ENCODE data around the gene TRIOBP. TPM values are rescaled to one million over a fixed set of nuclear protein-coding genes. Genes with fewer than 3 reads are reported as not detected.
A peak's percentile ranks its signal among the peaks of the same experiment; 100 is the strongest.

The TRIOBP gene
- total and polyA plus RNA-seq, 5 donors, result 82.1 to 105 (median 92.2) TPM

DNA sequence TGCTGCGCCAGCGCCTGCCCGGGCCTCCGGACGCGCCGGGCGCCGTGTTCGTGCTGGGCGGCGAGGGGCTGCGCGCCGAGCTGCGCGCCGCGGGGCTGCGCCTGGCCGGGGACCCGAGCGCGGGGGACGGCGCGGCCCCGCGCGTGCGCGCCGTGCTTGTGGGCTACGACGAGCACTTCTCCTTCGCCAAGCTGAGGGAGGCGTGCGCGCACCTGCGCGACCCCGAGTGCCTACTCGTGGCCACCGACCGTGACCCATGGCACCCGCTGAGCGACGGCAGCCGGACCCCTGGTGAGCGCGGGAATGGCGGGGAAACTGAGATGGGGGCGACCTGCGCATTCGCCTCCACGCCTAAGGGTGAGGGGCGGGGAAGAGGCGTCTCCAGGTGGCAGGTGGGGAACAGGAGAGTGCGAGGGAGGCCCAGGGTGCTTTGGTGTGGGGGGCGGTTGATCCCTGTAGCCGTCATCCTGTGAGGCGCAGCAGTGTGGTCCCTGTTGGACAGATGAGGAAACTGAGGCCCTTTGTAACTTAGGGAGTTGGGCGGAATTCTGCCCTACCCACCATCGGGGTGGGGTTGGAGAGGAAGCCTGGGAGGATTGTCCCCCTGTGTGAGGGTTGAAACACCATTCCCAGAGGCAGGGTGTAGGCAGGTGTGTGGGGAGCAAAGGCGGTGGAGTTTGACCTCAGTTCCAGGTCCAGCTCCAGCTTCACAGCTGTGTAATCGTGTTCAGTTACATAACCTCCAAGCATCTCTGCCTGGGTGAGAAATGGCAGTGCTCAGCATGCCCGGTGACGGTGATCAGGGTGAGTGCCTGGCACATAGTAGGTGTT, 37.6 kb upstream of the TRIOBP start:
- Histone ChIP-seq H3K27ac (ENCODE audit: low read length) (no peak overlapping the region), H3K4me3 (ENCODE audit: low read length) (peak overlapping the region; percentile 66), H3K9me3 (ENCODE audit: control insufficient read depth, low read length) (no peaks in the 10 kb centered on the region), H3K27me3 (ENCODE audit: control insufficient read depth, insufficient read depth) (no peaks in the 10 kb centered on the region), H3K4me1 (ENCODE audit: control insufficient read depth, insufficient read depth, low read length) (peaks cover 14% of the 10 kb centered on the region)
- 2% methylated on average over 68 of the region's 68 CpGs for whole genome bisulfite sequencing
- no peak for ATAC-seq
- intact Hi-C loops (cut with DNase I), result no loop called here
- no peak for DNase-seq

- no peak overlapping the region for H3K4me3 ChIP-seq (ENCODE audit: low read length)
- no peak overlapping the region for H3K27ac ChIP-seq (ENCODE audit: low read length)
- DNase-seq (no peak), ATAC-seq (no peak)
- 78% methylated on average over 14 of the region's 14 CpGs for WGBS
- H3K9me3 ChIP-seq (ENCODE audit: control insufficient read depth, low read length), result no peaks in the 10 kb centered on the region
- intact Hi-C loops (cut with DNase I), result no loop called here
- H3K27me3 ChIP-seq (ENCODE audit: control insufficient read depth, insufficient read depth), result no peaks in the 10 kb centered on the region
- H3K4me1 ChIP-seq (ENCODE audit: control insufficient read depth, insufficient read depth, low read length), result peaks cover 14% of the 10 kb centered on the region
These were observed 36.7 kb upstream of the TRIOBP start for GRCh38 chr22:37659897-37660708.

- no peak for DNase-seq
- H3K9me3 ChIP-seq (ENCODE audit: control insufficient read depth, low read length), result no peaks in the 10 kb centered on the region
- H3K27ac ChIP-seq (ENCODE audit: low read length), result peak overlapping the region; percentile 94
- H3K4me3 ChIP-seq (ENCODE audit: low read length), result no peak overlapping the region
- WGBS, result 64% methylated on average over 2 of the region's 2 CpGs
- no peak for ATAC-seq
- intact Hi-C loops (cut with DNase I), result no loop called here
- peaks cover 14% of the 10 kb centered on the region for H3K4me1 ChIP-seq (ENCODE audit: control insufficient read depth, insufficient read depth, low read length)
- H3K27me3 ChIP-seq (ENCODE audit: control insufficient read depth, insufficient read depth), result no peaks in the 10 kb centered on the region
These were observed 36.2 kb upstream of the TRIOBP start for GRCh38 chr22:37660709-37661045.

- intact Hi-C loops (cut with DNase I), result no loop called here
- no peaks in the 10 kb centered on the region for H3K9me3 ChIP-seq (ENCODE audit: control insufficient read depth, low read length)
- DNase-seq (no peak), ATAC-seq (peak in 1 of 2 donors; percentile 32)
- H3K4me1 ChIP-seq (ENCODE audit: control insufficient read depth, insufficient read depth, low read length), result peaks cover 14% of the 10 kb centered on the region
- H3K27me3 ChIP-seq (ENCODE audit: control insufficient read depth, insufficient read depth), result no peaks in the 10 kb centered on the region
- H3K4me3 ChIP-seq (ENCODE audit: low read length), result no peak overlapping the region
- H3K27ac ChIP-seq (ENCODE audit: low read length), result peak overlapping the region; percentile 94
- 32% methylated on average over 12 of the region's 12 CpGs for whole genome bisulfite sequencing
These were observed 35.5 kb upstream of the TRIOBP start for GRCh38 chr22:37661160-37661924.

GRCh38 chr22:37662039-37662438, 34.8 kb upstream of the TRIOBP start:
- intact Hi-C loops (cut with DNase I), result no loop called here
- DNase-seq (no peak), ATAC-seq (no peak)
- Histone ChIP-seq H3K27me3 (ENCODE audit: control insufficient read depth, insufficient read depth) (no peaks in the 10 kb centered on the region), H3K4me3 (ENCODE audit: low read length) (no peak overlapping the region), H3K27ac (ENCODE audit: low read length) (peak overlapping the region; percentile 57), H3K4me1 (ENCODE audit: control insufficient read depth, insufficient read depth, low read length) (peaks cover 14% of the 10 kb centered on the region), H3K9me3 (ENCODE audit: control insufficient read depth, low read length) (no peaks in the 10 kb centered on the region)
- WGBS, result 77% methylated on average over 5 of the region's 5 CpGs

- Histone ChIP-seq H3K4me3 (ENCODE audit: low read length) (no peak overlapping the region), H3K27ac (ENCODE audit: low read length) (no peak overlapping the region), H3K27me3 (ENCODE audit: control insufficient read depth, insufficient read depth) (no peaks in the 10 kb centered on the region), H3K4me1 (ENCODE audit: control insufficient read depth, insufficient read depth, low read length) (peaks cover 14% of the 10 kb centered on the region), H3K9me3 (ENCODE audit: control insufficient read depth, low read length) (no peaks in the 10 kb centered on the region)
- WGBS, result 69% methylated on average over 16 of the region's 16 CpGs
- intact Hi-C loops (cut with DNase I), result no loop called here
- peak in 1 of 3 donors; percentile 47 for DNase-seq
- no peak for ATAC-seq
These were observed 33.2 kb upstream of the TRIOBP start for GRCh38 chr22:37663521-37664140.

DNA sequence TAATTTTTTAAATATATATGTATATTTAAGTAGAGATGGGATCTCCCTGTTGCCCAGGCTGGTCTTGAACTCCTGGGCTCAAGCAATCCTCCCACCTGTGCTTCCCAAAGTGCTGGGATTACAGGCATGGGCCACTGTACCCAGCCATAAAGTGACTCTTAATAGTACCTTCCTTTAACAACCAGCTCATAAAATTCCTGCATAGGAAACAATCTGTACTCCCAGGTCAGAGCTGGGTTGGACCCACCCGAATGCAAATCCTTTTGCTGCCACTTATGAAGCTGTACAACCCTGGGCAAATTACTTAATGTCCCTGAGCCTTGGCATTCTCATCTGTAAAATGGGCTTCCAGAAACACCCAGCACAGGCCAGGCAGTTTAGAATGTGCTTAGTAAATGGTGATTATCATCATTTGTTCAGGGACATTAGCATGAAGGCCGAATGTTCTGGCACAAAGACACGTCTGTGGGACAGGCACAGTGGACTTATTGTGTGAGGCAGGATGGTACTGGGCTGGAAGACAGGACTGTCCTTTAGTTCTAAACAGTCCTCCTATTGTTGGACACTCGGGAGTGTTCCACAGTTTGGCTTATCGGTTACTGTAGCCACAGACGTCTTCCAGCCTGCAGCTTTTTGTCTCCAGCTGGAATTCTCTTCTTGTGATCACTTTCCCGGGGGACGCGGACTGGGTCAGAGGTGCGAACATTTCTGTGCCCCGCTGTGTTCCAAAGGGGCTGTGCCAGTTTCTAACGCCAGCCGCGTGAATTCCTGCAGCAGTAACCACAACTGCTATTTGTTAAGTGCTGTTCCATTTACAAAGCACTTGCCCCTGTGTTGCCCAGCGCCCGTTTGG, 32.4 kb upstream of the TRIOBP start:
- Histone ChIP-seq H3K27ac (ENCODE audit: low read length) (peak overlapping the region; percentile 12), H3K27me3 (ENCODE audit: control insufficient read depth, insufficient read depth) (no peaks in the 10 kb centered on the region), H3K4me3 (ENCODE audit: low read length) (no peak overlapping the region), H3K4me1 (ENCODE audit: control insufficient read depth, insufficient read depth, low read length) (peaks cover 13% of the 10 kb centered on the region), H3K9me3 (ENCODE audit: control insufficient read depth, low read length) (no peaks in the 10 kb centered on the region)
- ATAC-seq (peak; percentile 45 to 64), DNase-seq (peak in 1 of 3 donors; percentile 75)
- 39% methylated on average over 16 of the region's 16 CpGs for WGBS
- intact Hi-C loops (cut with DNase I), result no loop called here

DNA sequence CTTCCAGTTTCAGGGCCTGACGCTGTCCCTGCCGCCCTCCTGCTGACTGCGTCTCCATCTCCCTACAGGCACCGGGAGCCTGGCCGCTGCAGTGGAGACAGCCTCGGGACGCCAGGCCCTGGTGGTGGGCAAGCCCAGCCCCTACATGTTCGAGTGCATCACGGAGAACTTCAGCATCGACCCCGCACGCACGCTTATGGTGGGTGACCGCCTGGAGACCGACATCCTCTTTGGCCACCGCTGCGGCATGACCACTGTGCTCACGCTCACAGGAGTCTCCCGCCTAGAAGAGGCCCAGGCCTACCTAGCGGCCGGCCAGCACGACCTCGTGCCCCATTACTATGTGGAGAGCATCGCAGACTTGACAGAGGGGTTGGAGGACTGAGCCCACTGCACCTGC, 31.4 kb upstream of the TRIOBP start:
- WGBS, result 90% methylated on average over 24 of the region's 24 CpGs
- no peak overlapping the region for H3K4me3 ChIP-seq (ENCODE audit: low read length)
- ATAC-seq, result no peak
- peaks cover 6% of the 10 kb centered on the region for H3K4me1 ChIP-seq (ENCODE audit: control insufficient read depth, insufficient read depth, low read length)
- no peak for DNase-seq
- H3K27ac ChIP-seq (ENCODE audit: low read length), result no peak overlapping the region
- H3K9me3 ChIP-seq (ENCODE audit: control insufficient read depth, low read length), result no peaks in the 10 kb centered on the region
- intact Hi-C loops (cut with DNase I), result no loop called here
- no peaks in the 10 kb centered on the region for H3K27me3 ChIP-seq (ENCODE audit: control insufficient read depth, insufficient read depth)

DNA sequence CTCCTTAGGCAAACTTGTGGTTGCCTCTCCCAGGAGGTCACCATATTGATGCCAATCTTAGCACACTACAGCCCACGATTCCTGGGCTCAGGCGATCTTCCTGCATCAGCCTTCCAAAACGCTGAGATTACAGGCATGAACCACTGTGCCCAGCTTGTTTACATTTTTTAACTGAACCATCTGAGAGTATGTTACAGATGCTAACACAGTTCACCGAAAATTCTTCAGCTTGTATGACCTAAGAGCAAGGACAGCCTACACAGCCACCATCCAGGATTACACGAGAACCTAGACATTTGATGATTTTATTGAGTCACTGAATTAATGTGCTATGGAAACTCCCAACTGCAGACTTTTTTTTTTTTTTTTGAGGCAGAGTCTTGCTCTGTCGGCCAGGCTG, 27.3 kb upstream of the TRIOBP start:
- Histone ChIP-seq H3K4me1 (ENCODE audit: control insufficient read depth, insufficient read depth, low read length) (peaks cover 2% of the 10 kb centered on the region), H3K27ac (ENCODE audit: low read length) (no peak overlapping the region), H3K27me3 (ENCODE audit: control insufficient read depth, insufficient read depth) (no peaks in the 10 kb centered on the region), H3K9me3 (ENCODE audit: control insufficient read depth, low read length) (no peaks in the 10 kb centered on the region), H3K4me3 (ENCODE audit: low read length) (no peak overlapping the region)
- ATAC-seq (no peak), DNase-seq (no peak)
- intact Hi-C loops (cut with DNase I), result no loop called here
- WGBS, result 86% methylated on average over 6 of the region's 6 CpGs
